ENCODE data around the gene HOXD3. TPM values are rescaled to one million over a fixed set of nuclear protein-coding genes. Genes with fewer than 3 reads are reported as not detected.

The HOXD3 gene
- total and polyA plus RNA-seq, 2 of the 8 experiments (the other 6 are each of a cell fraction or from before 2014, with no cell fraction given), result not detected

DNA sequence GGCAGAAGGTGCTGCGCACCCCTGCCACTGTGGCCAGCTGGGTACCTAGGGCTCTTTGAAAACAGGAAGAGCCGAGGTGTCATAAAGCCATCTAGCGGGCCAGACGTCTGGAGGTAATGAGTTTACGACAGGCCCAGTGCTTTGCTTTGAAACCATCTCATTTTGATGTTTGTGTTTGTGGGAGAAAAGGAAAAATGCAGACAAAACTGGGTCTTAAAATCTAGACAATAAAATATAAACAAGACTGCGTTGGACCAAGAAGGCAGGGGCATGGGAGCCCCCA is 31.4 kb upstream of the HOXD3 start (continued):
- TF ChIP-seq TBP (IDR thresholded peaks at IDR 0.05; ENCODE audit: low read depth, low read length), result no peak
- no peak for TF ChIP-seq POU5F1 (IDR thresholded peaks at IDR 0.05; ENCODE audit: low read depth, low read length)
- no peak for TF ChIP-seq JUN (IDR thresholded peaks at IDR 0.05; ENCODE audit: low read depth, low read length)
- TF ChIP-seq HDAC2 (IDR thresholded peaks at IDR 0.05; ENCODE audit: borderline replicate concordance in 1 of 2, low read depth in 2 of 2, low read length in 2 of 2), result no peak
- no peak for TF ChIP-seq POLR2AphosphoS5 (IDR thresholded peaks at IDR 0.05; ENCODE audit: low read depth, low read length)
